HL-60 (cell line): ENCODE data around the gene NR0B1.

ENCODE experiments used
- GABPA ChIP-seq: IDR thresholded peaks from 2 replicates; pipeline ENCODE4 v1.6.1; 2012; ENCODE audit warnings: low read depth
- POLR2AphosphoS5 ChIP-seq: IDR thresholded peaks from 2 replicates; pipeline ENCODE4 v1.6.1; 2012; ENCODE audit warnings: low read depth
- SPI1 ChIP-seq: IDR thresholded peaks from 2 replicates; pipeline ENCODE4 v1.6.1; 2012; ENCODE audit warnings: low read depth, mild to moderate bottlenecking, borderline replicate concordance
- TF ChIP-seq, protein P1 (sequence below): IDR thresholded peaks from 2 replicates; pipeline ENCODE4 v1.6.1; 2012; ENCODE audit warnings: low read depth; ENCODE audit not compliant: insufficient replicate concordance
- TF ChIP-seq, protein P2 (sequence below): IDR thresholded peaks from one replicate; pipeline ENCODE4 v1.5.1; 2011; ENCODE audit warnings: low read length, control low read depth, inconsistent platforms; ENCODE audit not compliant: insufficient read depth

- TF ChIP-seq, protein P1, sequence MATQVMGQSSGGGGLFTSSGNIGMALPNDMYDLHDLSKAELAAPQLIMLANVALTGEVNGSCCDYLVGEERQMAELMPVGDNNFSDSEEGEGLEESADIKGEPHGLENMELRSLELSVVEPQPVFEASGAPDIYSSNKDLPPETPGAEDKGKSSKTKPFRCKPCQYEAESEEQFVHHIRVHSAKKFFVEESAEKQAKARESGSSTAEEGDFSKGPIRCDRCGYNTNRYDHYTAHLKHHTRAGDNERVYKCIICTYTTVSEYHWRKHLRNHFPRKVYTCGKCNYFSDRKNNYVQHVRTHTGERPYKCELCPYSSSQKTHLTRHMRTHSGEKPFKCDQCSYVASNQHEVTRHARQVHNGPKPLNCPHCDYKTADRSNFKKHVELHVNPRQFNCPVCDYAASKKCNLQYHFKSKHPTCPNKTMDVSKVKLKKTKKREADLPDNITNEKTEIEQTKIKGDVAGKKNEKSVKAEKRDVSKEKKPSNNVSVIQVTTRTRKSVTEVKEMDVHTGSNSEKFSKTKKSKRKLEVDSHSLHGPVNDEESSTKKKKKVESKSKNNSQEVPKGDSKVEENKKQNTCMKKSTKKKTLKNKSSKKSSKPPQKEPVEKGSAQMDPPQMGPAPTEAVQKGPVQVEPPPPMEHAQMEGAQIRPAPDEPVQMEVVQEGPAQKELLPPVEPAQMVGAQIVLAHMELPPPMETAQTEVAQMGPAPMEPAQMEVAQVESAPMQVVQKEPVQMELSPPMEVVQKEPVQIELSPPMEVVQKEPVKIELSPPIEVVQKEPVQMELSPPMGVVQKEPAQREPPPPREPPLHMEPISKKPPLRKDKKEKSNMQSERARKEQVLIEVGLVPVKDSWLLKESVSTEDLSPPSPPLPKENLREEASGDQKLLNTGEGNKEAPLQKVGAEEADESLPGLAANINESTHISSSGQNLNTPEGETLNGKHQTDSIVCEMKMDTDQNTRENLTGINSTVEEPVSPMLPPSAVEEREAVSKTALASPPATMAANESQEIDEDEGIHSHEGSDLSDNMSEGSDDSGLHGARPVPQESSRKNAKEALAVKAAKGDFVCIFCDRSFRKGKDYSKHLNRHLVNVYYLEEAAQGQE, result no peak
- TF ChIP-seq, protein P2, sequence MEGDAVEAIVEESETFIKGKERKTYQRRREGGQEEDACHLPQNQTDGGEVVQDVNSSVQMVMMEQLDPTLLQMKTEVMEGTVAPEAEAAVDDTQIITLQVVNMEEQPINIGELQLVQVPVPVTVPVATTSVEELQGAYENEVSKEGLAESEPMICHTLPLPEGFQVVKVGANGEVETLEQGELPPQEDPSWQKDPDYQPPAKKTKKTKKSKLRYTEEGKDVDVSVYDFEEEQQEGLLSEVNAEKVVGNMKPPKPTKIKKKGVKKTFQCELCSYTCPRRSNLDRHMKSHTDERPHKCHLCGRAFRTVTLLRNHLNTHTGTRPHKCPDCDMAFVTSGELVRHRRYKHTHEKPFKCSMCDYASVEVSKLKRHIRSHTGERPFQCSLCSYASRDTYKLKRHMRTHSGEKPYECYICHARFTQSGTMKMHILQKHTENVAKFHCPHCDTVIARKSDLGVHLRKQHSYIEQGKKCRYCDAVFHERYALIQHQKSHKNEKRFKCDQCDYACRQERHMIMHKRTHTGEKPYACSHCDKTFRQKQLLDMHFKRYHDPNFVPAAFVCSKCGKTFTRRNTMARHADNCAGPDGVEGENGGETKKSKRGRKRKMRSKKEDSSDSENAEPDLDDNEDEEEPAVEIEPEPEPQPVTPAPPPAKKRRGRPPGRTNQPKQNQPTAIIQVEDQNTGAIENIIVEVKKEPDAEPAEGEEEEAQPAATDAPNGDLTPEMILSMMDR, result no peak
- TF ChIP-seq SPI1 (no peak), POLR2AphosphoS5 (no peak), GABPA (no peak)
These were observed 31.6 kb upstream of the NR0B1 start for GRCh38 chrX:30340753-30341152.
